HEK293 (cell line): ENCODE data around the gene BMAL1.

Experiments
- HOXC10 ChIP-seq: sonication (generic); formaldehyde crosslinking; IDR thresholded peaks from 2 replicates; pipeline ENCODE4 v1.8.1; 2023; ENCODE audit warnings: mild to moderate bottlenecking, missing genetic modification reagents
- KLF16 ChIP-seq: fragments of 450-650 bp; formaldehyde crosslinking; IDR thresholded peaks from 2 replicates; pipeline ENCODE4 v1.5.1; 2017; ENCODE audit warnings: missing biosample characterization, missing genetic modification characterization
- SALL2 ChIP-seq: fragments of 450-650 bp; formaldehyde crosslinking; IDR thresholded peaks from 2 replicates; pipeline ENCODE4 v1.5.0; 2017; ENCODE audit warnings: missing biosample characterization, mild to moderate bottlenecking, missing genetic modification characterization, borderline replicate concordance
- ZBTB17 ChIP-seq: fragments of 450-650 bp; formaldehyde crosslinking; IDR thresholded peaks from 2 replicates; pipeline ENCODE4 v1.5.1; 2016; ENCODE audit warnings: missing biosample characterization, missing genetic modification characterization
- ZBTB20 ChIP-seq: fragments of 450-650 bp; formaldehyde crosslinking; IDR thresholded peaks from 2 replicates; pipeline ENCODE4 v1.5.1; 2016; ENCODE audit warnings: missing biosample characterization, missing genetic modification characterization
- ZFP3 ChIP-seq: fragments of 450-650 bp; formaldehyde crosslinking; IDR thresholded peaks from 2 replicates; pipeline ENCODE4 v1.5.1; 2016; ENCODE audit warnings: low read depth, missing biosample characterization, missing genetic modification characterization
- ZIC2 ChIP-seq: fragments of 450-650 bp; formaldehyde crosslinking; IDR thresholded peaks from 2 replicates; pipeline ENCODE4 v1.5.1; 2016; ENCODE audit warnings: missing biosample characterization, missing genetic modification characterization
- ZNF223 ChIP-seq: fragments of 450-650 bp; formaldehyde crosslinking; IDR thresholded peaks from 2 replicates; pipeline ENCODE4 v1.5.1; 2016; ENCODE audit warnings: missing biosample characterization, missing genetic modification characterization
- ZNF37A ChIP-seq: fragments of 450-650 bp; IDR thresholded peaks from 2 replicates; pipeline ENCODE4 v1.5.1; 2018; ENCODE audit warnings: missing biosample characterization, missing genetic modification characterization
- ZNF433 ChIP-seq: fragments of 450-650 bp; formaldehyde crosslinking; IDR thresholded peaks from 2 replicates; pipeline ENCODE4 v1.5.1; 2016; ENCODE audit warnings: missing biosample characterization, missing genetic modification characterization, low read depth
- ZNF501 ChIP-seq: fragments of 450-650 bp; formaldehyde crosslinking; IDR thresholded peaks from 2 replicates; pipeline ENCODE4 v1.5.1; 2016; ENCODE audit warnings: missing biosample characterization, missing genetic modification characterization
- ZNF600 ChIP-seq: fragments of 450-650 bp; formaldehyde crosslinking; IDR thresholded peaks from 2 replicates; pipeline ENCODE4 v1.5.1; 2016; ENCODE audit warnings: missing biosample characterization, missing genetic modification characterization
- ZNF785 ChIP-seq: fragments of 450-650 bp; formaldehyde crosslinking; IDR thresholded peaks from 2 replicates; pipeline ENCODE4 v1.5.1; 2016; ENCODE audit warnings: missing biosample characterization, missing genetic modification characterization
- ZXDB ChIP-seq: fragments of 450-650 bp; formaldehyde crosslinking; IDR thresholded peaks from 2 replicates; pipeline ENCODE4 v1.5.1; 2016; ENCODE audit warnings: missing biosample characterization, missing genetic modification characterization
- TF ChIP-seq, protein P1 (sequence below): fragments of 450-650 bp; formaldehyde crosslinking; IDR thresholded peaks from 2 replicates; pipeline ENCODE4; 2016; ENCODE audit warnings: missing biosample characterization, missing genetic modification characterization
- TF ChIP-seq, protein P2 (sequence below): fragments of 450-650 bp; formaldehyde crosslinking; IDR thresholded peaks from 2 replicates; pipeline ENCODE4 v1.5.1; 2016; ENCODE audit warnings: missing biosample characterization, missing genetic modification characterization
- TF ChIP-seq, protein P3 (sequence below): fragments of 450-650 bp; formaldehyde crosslinking; IDR thresholded peaks from 2 replicates; pipeline ENCODE4 v1.5.1; 2016; ENCODE audit warnings: missing biosample characterization, missing genetic modification characterization
- TF ChIP-seq, protein P4 (sequence below): fragments of 450-650 bp; formaldehyde crosslinking; IDR thresholded peaks from 2 replicates; pipeline ENCODE4 v1.5.1; 2016; ENCODE audit warnings: missing biosample characterization, missing genetic modification characterization
- TF ChIP-seq, protein P5 (sequence below): fragments of 450-650 bp; formaldehyde crosslinking; IDR thresholded peaks from 2 replicates; pipeline ENCODE4 v1.5.1; 2016; ENCODE audit warnings: missing biosample characterization, missing genetic modification characterization

BMAL1 gene

DNA sequence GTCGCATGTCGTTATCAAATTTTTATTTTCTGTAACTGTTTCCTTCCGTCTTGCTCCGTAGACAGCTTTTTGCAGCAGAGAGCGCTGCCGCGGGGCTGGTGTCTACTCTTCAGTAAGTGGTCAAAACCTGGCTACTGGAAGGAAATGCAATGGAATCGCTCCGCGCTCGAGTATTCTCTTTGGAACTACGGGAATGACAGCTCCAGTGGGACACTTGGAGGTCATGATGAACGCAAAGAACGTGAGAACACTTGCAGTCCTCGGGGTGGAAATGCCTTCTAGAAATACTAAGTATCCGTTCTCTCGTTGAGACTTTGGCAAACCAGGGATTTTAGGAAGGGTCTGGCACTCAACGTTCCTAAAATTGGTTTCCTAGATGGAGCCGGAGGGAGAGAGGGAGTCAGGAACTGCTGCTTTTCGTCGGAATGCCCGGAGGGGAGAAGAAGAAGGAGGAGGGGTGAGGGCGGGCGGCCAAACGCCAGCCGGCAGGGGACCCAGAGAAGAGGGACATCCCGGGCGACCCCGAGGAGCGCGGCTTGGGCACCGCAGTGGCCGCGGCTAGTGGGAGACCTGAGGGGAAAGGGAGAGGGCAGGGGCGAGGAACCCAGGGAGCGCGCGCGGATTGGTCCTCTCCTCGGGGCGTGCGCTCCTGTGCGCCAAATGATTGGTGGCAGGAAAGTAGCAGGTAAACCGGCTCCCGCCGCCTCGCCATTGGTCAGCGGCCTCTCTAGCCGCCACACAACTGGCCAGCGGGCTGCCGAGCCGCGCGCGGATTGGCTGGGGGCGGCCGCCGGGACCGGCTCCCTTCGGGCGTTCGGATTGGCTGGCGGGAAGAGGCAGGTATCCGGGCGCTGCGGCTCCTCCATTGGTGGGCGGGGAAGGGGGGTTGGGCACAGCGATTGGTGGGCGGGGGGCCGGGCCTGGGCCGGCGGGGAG lies 490 bp upstream of the BMAL1 start (continued):
- TF ChIP-seq, protein P1, sequence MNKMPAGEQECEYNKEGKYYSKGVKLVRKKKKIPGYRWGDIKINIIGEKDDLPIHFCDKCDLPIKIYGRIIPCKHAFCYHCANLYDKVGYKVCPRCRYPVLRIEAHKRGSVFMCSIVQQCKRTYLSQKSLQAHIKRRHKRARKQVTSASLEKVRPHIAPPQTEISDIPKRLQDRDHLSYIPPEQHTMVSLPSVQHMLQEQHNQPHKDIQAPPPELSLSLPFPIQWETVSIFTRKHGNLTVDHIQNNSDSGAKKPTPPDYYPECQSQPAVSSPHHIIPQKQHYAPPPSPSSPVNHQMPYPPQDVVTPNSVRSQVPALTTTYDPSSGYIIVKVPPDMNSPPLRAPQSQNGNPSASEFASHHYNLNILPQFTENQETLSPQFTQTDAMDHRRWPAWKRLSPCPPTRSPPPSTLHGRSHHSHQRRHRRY (tag by site-specific recombination), result no peak
- TF ChIP-seq ZNF223 (no peak), ZNF433 (tag by site-specific recombination) (no peak), KLF16 (no peak), ZNF785 (tag by site-specific recombination) (no peak), ZBTB17 (tag by site-specific recombination) (peak; percentile 67), ZFP3 (tag by site-specific recombination) (no peak), SALL2 (no peak), ZIC2 (tag by site-specific recombination) (peak; percentile 65; the same call in 1 of the 2 replicates), ZNF501 (tag by site-specific recombination) (peak; percentile 67; the same call in 1 of the 2 replicates), HOXC10 (CRISPR knock-in tag) (0 out of 2 replicates have a peak, but pooled peaks have one; percentile 61), ZNF600 (tag by site-specific recombination) (peak; percentile 71; the same call in 1 of the 2 replicates), ZXDB (tag by site-specific recombination) (peak; percentile 93), ZNF37A (tag by site-specific recombination) (no peak), ZBTB20 (tag by site-specific recombination) (peak; percentile 39; the same call in 1 of the 2 replicates)
- TF ChIP-seq, protein P2, sequence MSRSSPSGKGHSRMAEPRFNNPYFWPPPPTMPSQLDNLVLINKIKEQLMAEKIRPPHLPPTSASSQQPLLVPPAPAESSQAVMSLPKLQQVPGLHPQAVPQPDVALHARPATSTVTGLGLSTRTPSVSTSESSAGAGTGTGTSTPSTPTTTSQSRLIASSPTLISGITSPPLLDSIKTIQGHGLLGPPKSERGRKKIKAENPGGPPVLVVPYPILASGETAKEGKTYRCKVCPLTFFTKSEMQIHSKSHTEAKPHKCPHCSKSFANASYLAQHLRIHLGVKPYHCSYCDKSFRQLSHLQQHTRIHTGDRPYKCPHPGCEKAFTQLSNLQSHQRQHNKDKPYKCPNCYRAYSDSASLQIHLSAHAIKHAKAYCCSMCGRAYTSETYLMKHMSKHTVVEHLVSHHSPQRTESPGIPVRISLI (tag by site-specific recombination), result no peak
- TF ChIP-seq, protein P3, sequence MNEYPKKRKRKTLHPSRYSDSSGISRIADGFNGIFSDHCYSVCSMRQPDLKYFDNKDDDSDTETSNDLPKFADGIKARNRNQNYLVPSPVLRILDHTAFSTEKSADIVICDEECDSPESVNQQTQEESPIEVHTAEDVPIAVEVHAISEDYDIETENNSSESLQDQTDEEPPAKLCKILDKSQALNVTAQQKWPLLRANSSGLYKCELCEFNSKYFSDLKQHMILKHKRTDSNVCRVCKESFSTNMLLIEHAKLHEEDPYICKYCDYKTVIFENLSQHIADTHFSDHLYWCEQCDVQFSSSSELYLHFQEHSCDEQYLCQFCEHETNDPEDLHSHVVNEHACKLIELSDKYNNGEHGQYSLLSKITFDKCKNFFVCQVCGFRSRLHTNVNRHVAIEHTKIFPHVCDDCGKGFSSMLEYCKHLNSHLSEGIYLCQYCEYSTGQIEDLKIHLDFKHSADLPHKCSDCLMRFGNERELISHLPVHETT (tag by site-specific recombination), result no peak
- TF ChIP-seq, protein P4, sequence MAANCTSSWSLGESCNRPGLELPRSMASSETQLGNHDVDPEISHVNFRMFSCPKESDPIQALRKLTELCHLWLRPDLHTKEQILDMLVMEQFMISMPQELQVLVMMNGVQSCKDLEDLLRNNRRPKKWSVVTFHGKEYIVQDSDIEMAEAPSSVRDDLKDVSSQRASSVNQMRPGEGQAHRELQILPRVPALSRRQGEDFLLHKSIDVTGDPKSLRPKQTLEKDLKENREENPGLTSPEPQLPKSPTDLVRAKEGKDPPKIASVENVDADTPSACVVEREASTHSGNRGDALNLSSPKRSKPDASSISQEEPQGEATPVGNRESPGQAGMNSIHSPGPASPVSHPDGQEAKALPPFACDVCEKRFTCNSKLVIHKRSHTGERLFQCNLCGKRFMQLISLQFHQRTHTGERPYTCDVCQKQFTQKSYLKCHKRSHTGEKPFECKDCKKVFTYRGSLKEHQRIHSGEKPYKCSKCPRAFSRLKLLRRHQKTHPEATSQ, result no peak
- TF ChIP-seq, protein P5, sequence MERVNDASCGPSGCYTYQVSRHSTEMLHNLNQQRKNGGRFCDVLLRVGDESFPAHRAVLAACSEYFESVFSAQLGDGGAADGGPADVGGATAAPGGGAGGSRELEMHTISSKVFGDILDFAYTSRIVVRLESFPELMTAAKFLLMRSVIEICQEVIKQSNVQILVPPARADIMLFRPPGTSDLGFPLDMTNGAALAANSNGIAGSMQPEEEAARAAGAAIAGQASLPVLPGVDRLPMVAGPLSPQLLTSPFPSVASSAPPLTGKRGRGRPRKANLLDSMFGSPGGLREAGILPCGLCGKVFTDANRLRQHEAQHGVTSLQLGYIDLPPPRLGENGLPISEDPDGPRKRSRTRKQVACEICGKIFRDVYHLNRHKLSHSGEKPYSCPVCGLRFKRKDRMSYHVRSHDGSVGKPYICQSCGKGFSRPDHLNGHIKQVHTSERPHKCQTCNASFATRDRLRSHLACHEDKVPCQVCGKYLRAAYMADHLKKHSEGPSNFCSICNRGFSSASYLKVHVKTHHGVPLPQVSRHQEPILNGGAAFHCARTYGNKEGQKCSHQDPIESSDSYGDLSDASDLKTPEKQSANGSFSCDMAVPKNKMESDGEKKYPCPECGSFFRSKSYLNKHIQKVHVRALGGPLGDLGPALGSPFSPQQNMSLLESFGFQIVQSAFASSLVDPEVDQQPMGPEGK (tag by site-specific recombination), result 0 out of 2 replicates have a peak, but pooled peaks have one; percentile 54
